Gastroesophageal sphincter (tissue), 3 donors: Measurements from ENCODE around the gene MOV10L1.

Experiments
- POLR2AphosphoS5 ChIP-seq: sonication (generic); formaldehyde crosslinking; IDR thresholded peaks from one replicate; pipeline ENCODE4 v1.6.1; 2017; ENCODE audit warnings: antibody characterized with exemption
- TF ChIP-seq, protein P1 (sequence below), 4 experiments: fragments of 200-600 bp in 2 of 4; fragments of 450-650 bp in 2 of 4; sonication (generic) in 1 of 4; IDR thresholded peaks; one replicate each; pipeline ENCODE4 v1.5.1; 2017 to 2019; ENCODE audit warnings: antibody characterized with exemption in 4 of 4, mild to moderate bottlenecking in 2 of 4, moderate library complexity in 2 of 4

DNA sequence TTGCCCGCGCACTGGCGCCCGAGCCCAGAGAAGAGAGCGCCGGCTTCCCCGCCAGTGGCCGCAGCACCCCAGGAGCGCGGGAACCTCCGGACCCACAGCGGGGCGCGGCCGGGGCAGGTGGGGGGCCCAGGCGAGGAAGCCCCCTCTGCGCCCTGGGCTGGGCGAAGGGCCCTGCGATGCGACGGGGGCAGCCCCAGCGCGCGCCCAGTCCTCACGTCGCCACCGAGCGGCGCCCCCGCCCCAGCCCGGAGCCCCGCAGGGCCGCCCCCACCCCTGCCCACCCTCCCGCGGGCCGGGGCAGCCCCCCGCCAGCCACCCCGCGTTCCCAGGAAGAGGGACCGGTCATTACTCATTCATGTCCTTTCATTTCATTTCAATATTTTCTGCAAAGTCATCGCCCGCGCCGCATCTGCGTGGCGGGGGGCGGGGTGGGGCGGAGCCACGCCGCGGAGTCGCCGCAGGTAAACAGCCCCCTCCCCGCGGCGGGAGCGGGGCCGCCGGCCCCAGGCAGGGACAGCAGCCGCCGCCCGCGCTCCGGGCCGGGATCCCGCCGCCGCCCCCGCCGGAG is 80.1 kb downstream of the MOV10L1 start:
- TF ChIP-seq, protein P1, sequence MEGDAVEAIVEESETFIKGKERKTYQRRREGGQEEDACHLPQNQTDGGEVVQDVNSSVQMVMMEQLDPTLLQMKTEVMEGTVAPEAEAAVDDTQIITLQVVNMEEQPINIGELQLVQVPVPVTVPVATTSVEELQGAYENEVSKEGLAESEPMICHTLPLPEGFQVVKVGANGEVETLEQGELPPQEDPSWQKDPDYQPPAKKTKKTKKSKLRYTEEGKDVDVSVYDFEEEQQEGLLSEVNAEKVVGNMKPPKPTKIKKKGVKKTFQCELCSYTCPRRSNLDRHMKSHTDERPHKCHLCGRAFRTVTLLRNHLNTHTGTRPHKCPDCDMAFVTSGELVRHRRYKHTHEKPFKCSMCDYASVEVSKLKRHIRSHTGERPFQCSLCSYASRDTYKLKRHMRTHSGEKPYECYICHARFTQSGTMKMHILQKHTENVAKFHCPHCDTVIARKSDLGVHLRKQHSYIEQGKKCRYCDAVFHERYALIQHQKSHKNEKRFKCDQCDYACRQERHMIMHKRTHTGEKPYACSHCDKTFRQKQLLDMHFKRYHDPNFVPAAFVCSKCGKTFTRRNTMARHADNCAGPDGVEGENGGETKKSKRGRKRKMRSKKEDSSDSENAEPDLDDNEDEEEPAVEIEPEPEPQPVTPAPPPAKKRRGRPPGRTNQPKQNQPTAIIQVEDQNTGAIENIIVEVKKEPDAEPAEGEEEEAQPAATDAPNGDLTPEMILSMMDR (IDR thresholded peaks at IDR 0.05) = no peak
- no peak for TF ChIP-seq POLR2AphosphoS5
